ENCODE data around the gene CASS4.
"Not testable (repeated sequence)": the region's sequence is repeated elsewhere in the genome, so short reads cannot be mapped to it uniquely, and the experiment has no call there.

The CASS4 gene

GRCh38 chr20:56411759-56412472 is at the start of gene CASS4:
Gene CASS4, plus strand, starts transcription at chr20:56412260. Its CDS starts 199 bp downstream, at chr20:56412459.
- peak in 1 of 2 donors; percentile 17 for DNase-seq

- DNase-seq: no peak
Observed at GRCh38 chr20:56362833-56363413, 49.1 kb upstream of the CASS4 start.

- DNase-seq: no peak
Observed at GRCh38 chr20:56363491-56363890, 48.6 kb upstream of the CASS4 start.

GRCh38 chr20:56368351-56369134 is 43.5 kb upstream of the CASS4 start:
- DNase-seq: peak; percentile 16 to 51

- no peak for DNase-seq
Observed at GRCh38 chr20:56369179-56369578, 42.9 kb upstream of the CASS4 start.

GRCh38 chr20:56371977-56372376 is 40.1 kb upstream of the CASS4 start:
- no peak for DNase-seq

- DNase-seq: no peak
Observed at GRCh38 chr20:56372850-56373249, 39.2 kb upstream of the CASS4 start.

- no peak for DNase-seq
Observed at GRCh38 chr20:56373942-56374341, 38.1 kb upstream of the CASS4 start.

- DNase-seq: no peak
Observed at GRCh38 chr20:56376331-56376730, 35.7 kb upstream of the CASS4 start.

GRCh38 chr20:56378386-56378785 is 33.7 kb upstream of the CASS4 start:
- no peak for DNase-seq

- no peak for DNase-seq
Observed at GRCh38 chr20:56380375-56380774, 31.7 kb upstream of the CASS4 start.

GRCh38 chr20:56381501-56381900 is 30.6 kb upstream of the CASS4 start:
- DNase-seq: no peak

GRCh38 chr20:56382696-56383095 is 29.4 kb upstream of the CASS4 start:
- DNase-seq: no peak

GRCh38 chr20:56383334-56383733 is 28.7 kb upstream of the CASS4 start:
- no peak for DNase-seq

GRCh38 chr20:56385130-56385529 is 26.9 kb upstream of the CASS4 start:
- no peak for DNase-seq

- DNase-seq: no peak
Observed at GRCh38 chr20:56386219-56386618, 25.8 kb upstream of the CASS4 start.

GRCh38 chr20:56388882-56389281 is 23.2 kb upstream of the CASS4 start:
- DNase-seq: no peak

GRCh38 chr20:56389807-56390206 is 22.3 kb upstream of the CASS4 start:
- no peak for DNase-seq

- not testable (repeated sequence) for DNase-seq
Observed at GRCh38 chr20:56390396-56390795, 21.7 kb upstream of the CASS4 start.

- DNase-seq: no peak
Observed at GRCh38 chr20:56391037-56391436, 21.0 kb upstream of the CASS4 start.

GRCh38 chr20:56391596-56392131 is 20.4 kb upstream of the CASS4 start:
- no peak for DNase-seq

- peak; percentile 98 for DNase-seq
Observed at GRCh38 chr20:56392132-56392880, 19.8 kb upstream of the CASS4 start, which contains the start of the genes AURKA and CSTF1. Gene AURKA, minus strand, starts transcription at chr20:56392215. Its CDS starts 4,018 bp downstream, at chr20:56388197. Gene CSTF1, plus strand, starts transcription at chr20:56392645. Its CDS starts 2,908 bp downstream, at chr20:56395553.

Data from hippocampal formation (tissue), 2 donors.